HG03575 (cell line): ENCODE data around the gene BTBD1.
"Not testable (repeated sequence)": the region's sequence is repeated elsewhere in the genome, so short reads cannot be mapped to it uniquely, and the experiment has no call there.

ENCODE experiments used
- ATAC-seq: cut with Tn5 transposase; IDR thresholded peaks from one replicate; pipeline ENCODE4 v1.9.1; 2021; ENCODE audit not compliant: unreplicated experiment, insufficient number of reproducible peaks, low FRiP score; ENCODE audit errors: extremely low read depth

BTBD1 gene

DNA sequence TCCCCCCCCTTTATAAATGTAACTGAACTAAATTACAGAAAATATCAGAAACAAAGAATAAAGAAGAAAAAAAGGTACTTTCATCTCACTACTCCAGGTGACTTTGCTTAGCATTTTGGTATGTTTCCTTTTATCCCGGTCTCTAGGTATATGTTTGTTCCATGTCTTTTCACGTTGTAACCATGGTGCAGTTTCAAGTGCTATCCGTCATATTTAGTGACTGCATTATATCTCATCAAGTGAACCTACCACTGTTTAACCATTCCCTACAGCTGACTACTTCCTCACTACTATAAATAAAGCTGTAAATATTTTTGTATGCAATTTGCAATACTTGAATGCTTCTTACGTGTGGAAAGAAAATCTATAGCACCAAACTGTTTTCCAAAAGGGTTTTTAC, 2.2 kb downstream of the BTBD1 start:
- no peak for ATAC-seq

DNA sequence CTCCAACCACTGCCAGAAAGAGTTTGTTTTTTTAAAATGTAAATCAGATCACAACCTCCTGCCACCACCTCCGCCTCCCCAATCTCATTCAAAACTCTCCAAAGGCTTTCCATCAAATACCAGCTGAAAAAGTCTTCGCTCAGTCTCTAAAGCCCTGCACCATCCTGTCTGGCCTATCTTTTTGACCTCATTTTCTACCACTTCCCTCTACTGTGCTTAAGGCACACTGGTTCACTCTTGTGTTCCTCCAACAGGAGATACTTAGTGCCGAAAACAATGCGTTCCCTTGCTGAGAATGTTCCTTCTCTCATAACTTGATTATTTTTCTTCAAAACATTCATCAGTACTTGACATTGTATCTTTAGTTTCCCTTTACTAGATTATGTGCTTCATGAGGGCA, 3.5 kb downstream of the BTBD1 start:
- ATAC-seq: no peak

- no peak for ATAC-seq
These were observed 4.3 kb downstream of the BTBD1 start for GRCh38 chr15:83062768-83063180.

- ATAC-seq: no peak
These were observed 5.4 kb downstream of the BTBD1 start for GRCh38 chr15:83061680-83062079.

- ATAC-seq: no peak
These were observed 9.2 kb downstream of the BTBD1 start for GRCh38 chr15:83057696-83058376.

DNA sequence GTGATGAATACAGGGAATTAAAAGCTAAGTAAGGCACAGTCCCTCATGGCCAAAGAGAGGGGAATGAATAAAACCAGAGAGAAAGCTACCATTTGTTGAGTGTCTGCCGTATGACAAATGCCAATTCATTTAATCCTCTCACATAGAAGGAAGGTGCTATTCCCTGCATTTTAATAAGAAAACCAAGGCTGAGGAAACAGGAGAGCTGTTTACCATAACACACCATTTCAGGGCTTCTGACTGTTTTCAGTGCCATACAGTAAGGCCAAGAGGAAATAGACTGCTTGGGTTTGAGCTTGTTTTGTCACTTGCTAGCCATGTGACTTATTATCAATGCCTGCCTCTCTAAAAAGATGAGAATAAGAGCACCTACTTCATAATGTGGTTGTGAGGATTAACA, 10.1 kb downstream of the BTBD1 start:
- no peak for ATAC-seq

GRCh38 chr15:83053151-83053550, 13.9 kb downstream of the BTBD1 start:
- ATAC-seq: no peak

DNA sequence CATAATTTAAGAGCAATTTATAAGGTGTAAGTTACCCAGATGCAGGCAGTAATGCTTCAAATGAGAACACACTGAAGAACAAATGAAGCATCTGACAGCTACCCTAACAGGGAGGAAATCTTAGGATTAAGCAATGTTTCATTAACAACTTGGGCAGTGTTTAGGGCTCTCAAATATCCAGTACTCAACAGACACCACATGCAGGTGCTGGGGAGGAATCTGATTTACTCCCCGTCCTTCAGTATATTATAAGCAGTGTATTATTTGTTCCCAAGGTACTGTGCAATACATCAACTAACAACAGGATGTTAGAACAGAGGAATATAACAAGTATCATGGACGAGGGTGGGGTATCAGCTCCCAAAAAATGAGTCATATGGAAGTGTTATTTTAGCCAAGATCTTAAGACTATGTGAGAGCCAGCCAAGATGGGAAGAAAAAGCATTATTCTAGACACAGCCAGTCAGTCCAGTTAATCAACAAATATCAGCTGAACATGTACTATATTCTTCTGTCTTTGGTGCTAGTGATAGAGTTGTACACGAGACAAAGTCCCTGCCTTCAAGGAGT, 20.4 kb downstream of the BTBD1 start:
- ATAC-seq: no peak

DNA sequence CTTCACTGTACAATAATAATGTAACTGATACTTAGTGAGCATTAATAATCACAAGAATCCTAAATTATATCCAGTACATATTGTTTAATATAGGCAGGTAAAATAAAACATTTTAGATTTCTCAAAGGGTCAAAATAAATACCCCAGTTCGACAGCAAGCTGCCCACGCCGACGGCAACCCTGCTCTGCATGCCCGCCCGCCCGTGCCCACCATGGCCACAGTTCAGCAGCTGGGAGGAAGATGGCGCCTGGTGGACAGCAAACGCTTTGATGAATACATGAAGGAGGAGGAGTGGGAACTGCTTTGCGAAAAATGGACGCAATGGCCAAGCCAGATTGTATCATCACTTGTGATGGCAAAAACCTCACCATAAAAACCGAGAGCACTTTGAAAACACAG, 22.9 kb downstream of the BTBD1 start:
- no peak for ATAC-seq

- ATAC-seq: no peak
These were observed 27.8 kb downstream of the BTBD1 start for GRCh38 chr15:83039206-83039605.

DNA sequence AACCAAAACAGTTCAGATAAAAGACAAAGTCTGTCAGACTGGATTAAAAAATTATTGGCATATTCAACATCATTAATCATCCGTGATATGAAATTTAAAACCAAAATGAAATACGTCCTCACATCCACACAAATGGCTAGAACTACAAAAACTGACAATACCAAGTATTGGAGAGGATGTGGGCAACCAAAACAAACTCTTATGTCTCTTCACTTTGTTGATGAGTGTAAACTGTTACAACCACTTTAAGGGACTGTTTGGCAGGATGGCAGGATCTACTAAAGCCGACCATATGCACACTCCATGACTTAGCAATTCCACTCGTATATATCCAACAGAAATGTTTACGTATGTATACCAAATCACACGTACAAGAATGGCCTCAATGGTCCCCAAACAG, 30.8 kb downstream of the BTBD1 start:
- ATAC-seq: no peak

DNA sequence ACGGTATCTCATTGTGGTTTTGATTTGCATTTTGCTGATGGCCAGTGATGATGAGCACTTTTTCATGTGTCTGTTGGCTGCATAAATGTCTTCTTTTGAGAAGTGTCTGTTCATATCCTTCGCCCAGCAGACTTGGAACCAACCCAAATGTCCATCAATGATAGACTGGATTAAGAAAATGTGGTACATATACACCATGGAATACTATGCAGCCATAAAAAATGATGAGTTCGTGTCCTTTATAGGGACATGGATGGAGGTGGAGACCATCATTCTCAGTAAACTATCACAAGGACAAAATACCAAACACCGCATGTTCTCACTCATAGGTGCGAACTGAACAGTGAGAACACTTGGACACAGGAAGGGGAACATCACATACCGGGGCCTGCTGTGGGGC, 35.8 kb downstream of the BTBD1 start:
- ATAC-seq: not testable (repeated sequence)

GRCh38 chr15:83030021-83030420, 37.0 kb downstream of the BTBD1 start:
- no peak for ATAC-seq

DNA sequence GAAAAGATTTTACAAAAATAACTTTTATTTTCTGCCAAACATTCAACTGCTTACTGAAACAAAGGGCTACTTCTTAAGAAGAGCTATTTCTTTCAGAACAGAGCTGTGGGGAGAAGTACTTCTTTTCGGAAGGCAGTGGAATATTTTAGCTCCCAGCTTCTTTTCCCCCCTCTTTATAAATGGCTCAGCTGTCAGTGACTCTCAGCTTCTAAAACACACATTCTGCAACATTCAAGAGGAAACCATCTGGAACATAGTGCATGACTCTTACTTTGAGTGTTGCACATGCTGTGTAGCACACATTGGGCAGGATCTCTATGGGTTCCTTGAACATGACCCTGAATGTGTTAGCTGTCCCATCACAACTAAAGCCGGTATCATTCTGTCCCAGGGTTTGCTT, 48.6 kb downstream of the BTBD1 start:
- no peak for ATAC-seq

DNA sequence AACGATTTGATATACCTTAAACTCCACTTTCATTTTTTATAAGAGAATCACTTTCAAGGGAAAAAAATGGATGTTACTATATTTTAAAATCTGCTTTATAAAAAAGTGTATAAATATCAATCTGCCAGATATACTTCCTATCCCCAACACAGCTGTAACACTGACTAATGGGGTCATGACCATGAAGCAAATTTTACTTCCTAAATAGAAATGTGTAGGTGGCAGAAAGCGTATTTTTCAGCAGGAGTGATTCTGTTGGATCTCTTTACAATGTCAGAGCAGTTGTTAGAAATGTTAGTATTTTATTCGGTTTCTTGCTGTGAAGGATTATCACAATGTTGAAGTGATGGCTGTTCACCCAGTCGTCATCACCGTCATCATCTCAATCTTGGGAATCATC, 50.1 kb downstream of the BTBD1 start:
- no peak for ATAC-seq

DNA sequence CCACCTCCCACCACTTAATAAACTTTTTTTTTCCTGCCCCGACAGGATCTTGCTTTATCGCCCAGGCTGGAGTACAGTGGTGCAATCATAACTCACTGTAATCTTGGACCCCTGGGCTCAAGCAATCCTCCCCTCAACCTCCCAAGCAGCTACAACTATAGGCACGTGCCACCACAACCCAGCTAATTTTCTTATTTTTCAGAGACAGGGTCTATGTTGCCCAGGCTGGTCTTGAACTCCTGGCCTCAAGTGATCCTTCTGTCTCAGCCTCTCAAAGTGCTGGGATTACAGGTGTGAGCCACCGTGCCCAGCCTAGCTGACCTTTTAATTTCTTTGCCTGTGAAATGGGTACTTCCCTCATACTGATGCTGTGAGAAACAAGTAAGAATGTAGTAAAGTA, 51.7 kb downstream of the BTBD1 start:
- ATAC-seq: no peak

DNA sequence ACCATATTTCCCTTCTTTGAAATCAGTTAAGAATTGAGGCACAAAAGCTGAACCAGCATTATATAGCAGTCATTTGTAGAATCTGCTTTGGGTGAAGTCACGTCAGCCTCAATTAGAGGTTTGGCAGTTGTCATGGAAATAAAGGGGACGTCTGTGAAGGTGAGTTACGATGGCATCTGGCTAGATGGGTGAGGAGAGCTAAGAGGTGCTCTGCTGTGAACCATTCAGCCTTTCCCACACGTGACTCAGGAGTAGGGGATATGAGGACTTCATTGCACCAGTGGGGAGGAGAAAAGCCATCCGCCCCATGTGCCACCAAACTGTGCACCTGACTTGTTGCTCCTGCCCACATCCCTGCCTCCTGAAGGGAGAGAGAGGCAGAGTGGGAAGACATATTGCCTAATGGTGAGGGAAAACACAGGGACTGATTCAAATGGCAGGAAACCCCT, 52.8 kb downstream of the BTBD1 start:
- ATAC-seq: no peak

- no peak for ATAC-seq
These were observed 54.4 kb downstream of the BTBD1 start for GRCh38 chr15:83012636-83013035.

- ATAC-seq: no peak
These were observed 55.0 kb downstream of the BTBD1 start for GRCh38 chr15:83012076-83012426.

- ATAC-seq: peak; percentile 78
These were observed 55.6 kb downstream of the BTBD1 start, which contains the start of gene C15orf40 for GRCh38 chr15:83011271-83012075. Gene C15orf40 (minus strand): TSS chr15:83011639. CDS start chr15:83011607, 32 bp downstream.
